A549 (cell line): ENCODE results near the gene RSRC2.
A peak's percentile ranks its signal among the peaks of the same experiment; 100 is the strongest.

Experiments
- CEBPB ChIP-seq, 2 experiments: fragments of >200 bp in 1 of 2; sonication (Bioruptor Twin) in 1 of 2; formaldehyde crosslinking in 1 of 2; IDR thresholded peaks; 2 replicates each; pipeline ENCODE4 v1.6.1; 2012 to 2016
- EP300 ChIP-seq, 2 experiments: fragments of >200 bp; sonication (Bioruptor Twin); formaldehyde crosslinking; IDR thresholded peaks; 2 replicates in 1 of 2; 3 replicates in 1 of 2; pipeline ENCODE4 v1.6.1; 2016 to 2017
- HOXA7 ChIP-seq: fragments of 250-450 bp; sonication (Bioruptor Pico); IDR thresholded peaks from 2 replicates; pipeline ENCODE4 v1.5.0; 2020; ENCODE audit warnings: mild to moderate bottlenecking, moderate library complexity
- NR3C1 ChIP-seq: fragments of >200 bp; sonication (Bioruptor Twin); formaldehyde crosslinking; IDR thresholded peaks from 3 replicates; pipeline ENCODE4 v1.6.1; 2017
- POLR2AphosphoS2 ChIP-seq: conservative IDR thresholded peaks from 2 replicates; pipeline ENCODE4 v1.6.1; 2012; ENCODE audit warnings: low read length, improper control_type of control experiment, inconsistent platforms
- RAD21 ChIP-seq, 2 experiments: fragments of >200 bp in 1 of 2; sonication (Bioruptor Twin) in 1 of 2; formaldehyde crosslinking in 1 of 2; IDR thresholded peaks in 1 of 2; conservative IDR thresholded peaks in 1 of 2; 2 replicates in 1 of 2; 3 replicates in 1 of 2; pipeline ENCODE4 v1.6.1; 2012 to 2018; ENCODE audit warnings: inconsistent platforms in 1 of 2
- REST ChIP-seq: fragments of 200-600 bp; sonication (generic); IDR thresholded peaks from 2 replicates; pipeline ENCODE4 v1.6.1; 2016; ENCODE audit warnings: antibody characterized with exemption, mild to moderate bottlenecking, moderate library complexity
- SMC3 ChIP-seq: fragments of >200 bp; sonication (Bioruptor Twin); formaldehyde crosslinking; IDR thresholded peaks from 3 replicates; pipeline ENCODE4 v1.6.1; 2018; ENCODE audit warnings: inconsistent platforms
- SREBF2 ChIP-seq: fragments of 450-650 bp; IDR thresholded peaks from 2 replicates; pipeline ENCODE4 v1.6.1; 2014; ENCODE audit warnings: mild to moderate bottlenecking, moderate library complexity
- TF ChIP-seq, protein P1 (sequence below): fragments of >200 bp; sonication (Bioruptor Twin); formaldehyde crosslinking; IDR thresholded peaks from 3 replicates; pipeline ENCODE4 v1.5.1; 2016

- no peak for TF ChIP-seq POLR2AphosphoS2
- TF ChIP-seq SMC3, result peak; percentile 93
- no peak for TF ChIP-seq HOXA7 (CRISPR knock-in tag)
- peak; percentile 83 to 87 for TF ChIP-seq RAD21 (conservative IDR thresholded peaks at IDR 0.05 in 1 of 2, IDR thresholded peaks at IDR 0.05 in 1 of 2)
- TF ChIP-seq, protein P1, sequence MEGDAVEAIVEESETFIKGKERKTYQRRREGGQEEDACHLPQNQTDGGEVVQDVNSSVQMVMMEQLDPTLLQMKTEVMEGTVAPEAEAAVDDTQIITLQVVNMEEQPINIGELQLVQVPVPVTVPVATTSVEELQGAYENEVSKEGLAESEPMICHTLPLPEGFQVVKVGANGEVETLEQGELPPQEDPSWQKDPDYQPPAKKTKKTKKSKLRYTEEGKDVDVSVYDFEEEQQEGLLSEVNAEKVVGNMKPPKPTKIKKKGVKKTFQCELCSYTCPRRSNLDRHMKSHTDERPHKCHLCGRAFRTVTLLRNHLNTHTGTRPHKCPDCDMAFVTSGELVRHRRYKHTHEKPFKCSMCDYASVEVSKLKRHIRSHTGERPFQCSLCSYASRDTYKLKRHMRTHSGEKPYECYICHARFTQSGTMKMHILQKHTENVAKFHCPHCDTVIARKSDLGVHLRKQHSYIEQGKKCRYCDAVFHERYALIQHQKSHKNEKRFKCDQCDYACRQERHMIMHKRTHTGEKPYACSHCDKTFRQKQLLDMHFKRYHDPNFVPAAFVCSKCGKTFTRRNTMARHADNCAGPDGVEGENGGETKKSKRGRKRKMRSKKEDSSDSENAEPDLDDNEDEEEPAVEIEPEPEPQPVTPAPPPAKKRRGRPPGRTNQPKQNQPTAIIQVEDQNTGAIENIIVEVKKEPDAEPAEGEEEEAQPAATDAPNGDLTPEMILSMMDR, result peak; percentile 84
- TF ChIP-seq SREBF2, result no peak
- no peak for TF ChIP-seq REST
- 0 out of 4 replicates have a peak, but pooled peaks of 1 of the 2 experiments have one; percentile 32 for TF ChIP-seq CEBPB (IDR thresholded peaks at IDR 0.05)
- TF ChIP-seq EP300 (IDR thresholded peaks at IDR 0.05), result no peak
- no peak for TF ChIP-seq NR3C1
Observed at GRCh38 chr12:122471324-122472226, 55.2 kb downstream of the RSRC2 start.
